Islet precursor cell (in vitro differentiated cells): Measurements from ENCODE around the gene FUCA2.
"Not testable (repeated sequence)": the region's sequence is repeated elsewhere in the genome, so short reads cannot be mapped to it uniquely, and the experiment has no call there.

Experiments used
- DNase-seq: peaks from one replicate; pipeline ENCODE4 v3.0.0-alpha.2; 2018

FUCA2 gene

GRCh38 chr6:143535189-143535614 lies 23.7 kb upstream of the FUCA2 start:
- no peak for DNase-seq

- DNase-seq: no peak
These were observed 20.4 kb upstream of the FUCA2 start for GRCh38 chr6:143531720-143532499.

GRCh38 chr6:143529095-143529494 lies 17.6 kb upstream of the FUCA2 start:
- no peak for DNase-seq

- DNase-seq: no peak
These were observed 16.8 kb upstream of the FUCA2 start for GRCh38 chr6:143528164-143528811.

- no peak for DNase-seq
These were observed 16.2 kb upstream of the FUCA2 start for GRCh38 chr6:143527677-143528076.

GRCh38 chr6:143525356-143525755 lies 13.8 kb upstream of the FUCA2 start:
- no peak for DNase-seq

GRCh38 chr6:143522039-143522600 lies 10.6 kb upstream of the FUCA2 start:
- no peak for DNase-seq

GRCh38 chr6:143517447-143517773 lies 5.9 kb upstream of the FUCA2 start:
- DNase-seq: no peak

- no peak for DNase-seq
These were observed 5.3 kb upstream of the FUCA2 start for GRCh38 chr6:143516690-143517446.

GRCh38 chr6:143515766-143516355 lies 4.3 kb upstream of the FUCA2 start:
- DNase-seq: no peak

GRCh38 chr6:143515061-143515760 lies 3.7 kb upstream of the FUCA2 start:
- DNase-seq: no peak

- DNase-seq: peak; percentile 62
These were observed 1.9 kb upstream of the FUCA2 start for GRCh38 chr6:143513410-143513809.

GRCh38 chr6:143510326-143510725 lies 1.2 kb downstream of the FUCA2 start:
- not testable (repeated sequence) for DNase-seq

GRCh38 chr6:143507358-143508145 lies 4.0 kb downstream of the FUCA2 start:
- no peak for DNase-seq

GRCh38 chr6:143506620-143507019 lies 4.9 kb downstream of the FUCA2 start:
- no peak for DNase-seq

- DNase-seq: no peak
These were observed 5.3 kb downstream of the FUCA2 start for GRCh38 chr6:143506199-143506598.

GRCh38 chr6:143505537-143505936 lies 6.0 kb downstream of the FUCA2 start:
- DNase-seq: no peak

GRCh38 chr6:143505111-143505510 lies 6.4 kb downstream of the FUCA2 start:
- no peak for DNase-seq

GRCh38 chr6:143504369-143504768 lies 7.2 kb downstream of the FUCA2 start:
- DNase-seq: no peak

GRCh38 chr6:143501851-143502250 lies 9.7 kb downstream of the FUCA2 start:
- no peak for DNase-seq

- DNase-seq: peak; percentile 76
These were observed 13.1 kb downstream of the FUCA2 start for GRCh38 chr6:143498428-143498827.

GRCh38 chr6:143496974-143497373 lies 14.5 kb downstream of the FUCA2 start:
- no peak for DNase-seq
